ENCODE measurements around the gene RC3H2. TPM values are rescaled to one million over a fixed set of nuclear protein-coding genes. Genes with fewer than 3 reads are reported as not detected.

RC3H2 gene
- total RNA-seq, 1 experiment from 2014 or later, result 57.6 TPM

- no peak overlapping the region for H3K27ac ChIP-seq (ENCODE audit: low read length)
- no peaks in the 10 kb centered on the region for H3K27me3 ChIP-seq (ENCODE audit: control insufficient read depth, insufficient read depth, low read length)
- DNase-seq (ENCODE audit: low read depth, low spot score) (no peak), ATAC-seq (no peak)
- no peaks in the 10 kb centered on the region; the same call in 1 of the 2 replicates for H3K4me1 ChIP-seq (ENCODE audit: control insufficient read depth, insufficient read depth, low read length)
- intact Hi-C loops (cut with micrococcal nuclease; ENCODE audit: unreplicated experiment) (no loop called here), in situ Hi-C loops (cut with HindIII; ENCODE audit: low pct_unique_long_range_greater_than_20kb, low sequenced_read_pairs) (no loop called here)
- POLR2A ChIA-PET, result no interaction called here
- H3K9me3 ChIP-seq (ENCODE audit: control insufficient read depth, insufficient read depth, low read depth, low read length), result no peaks in the 10 kb centered on the region
- H3K36me3 ChIP-seq (ENCODE audit: control insufficient read depth, insufficient read depth, low read length), result peaks cover 9% of the 10 kb centered on the region
- CTCF ChIA-PET, result no interaction called here
- TF ChIP-seq REST (IDR thresholded peaks at IDR 0.05; ENCODE audit: insufficient read depth in 1 of 2, low read depth in 2 of 2, low read length in 1 of 2), result no peak
- TSS peak; percentile 22 for BruUV-seq (replicated peaks)
- H3K4me3 ChIP-seq (ENCODE audit: low read depth in 2 of 2, low read length in 2 of 2), result no peak overlapping the region
Measured at GRCh38 chr9:122900791-122901190, 4.4 kb downstream of the RC3H2 start.

GRCh38 chr9:122897969-122898368 lies 7.2 kb downstream of the RC3H2 start:
- CTCF ChIA-PET, result no interaction called here
- no peak for TF ChIP-seq POLR2AphosphoS5 (IDR thresholded peaks at IDR 0.05; ENCODE audit: low read depth, low read length)
- no peak for TF ChIP-seq REST (IDR thresholded peaks at IDR 0.05; ENCODE audit: insufficient read depth in 1 of 2, low read depth in 2 of 2, low read length in 1 of 2)
- Histone ChIP-seq H3K27ac (ENCODE audit: low read length) (no peak overlapping the region), H3K4me3 (ENCODE audit: low read depth in 2 of 2, low read length in 2 of 2) (no peak overlapping the region), H3K27me3 (ENCODE audit: control insufficient read depth, insufficient read depth, low read length) (no peaks in the 10 kb centered on the region), H3K36me3 (ENCODE audit: control insufficient read depth, insufficient read depth, low read length) (peaks cover 9% of the 10 kb centered on the region; the same call in 1 of the 2 replicates), H3K4me1 (ENCODE audit: control insufficient read depth, insufficient read depth, low read length) (no peaks in the 10 kb centered on the region; the same call in 1 of the 2 replicates), H3K9me3 (ENCODE audit: control insufficient read depth, insufficient read depth, low read depth, low read length) (no peaks in the 10 kb centered on the region)
- in situ Hi-C loops (cut with HindIII; ENCODE audit: low pct_unique_long_range_greater_than_20kb, low sequenced_read_pairs), result no loop called here
- DNase-seq (ENCODE audit: low read depth, low spot score), result no peak
- intact Hi-C loops (cut with micrococcal nuclease; ENCODE audit: unreplicated experiment), result no loop called here
- ATAC-seq, result no peak
- POLR2A ChIA-PET, result interaction anchor here (0.7 kb wide), 1 partner anchor 577 kb away, joined by 4 read pairs; no protein-coding TSS in a partner anchor
- TSS peak; percentile 4 for BruUV-seq (replicated peaks)

GRCh38 chr9:122888480-122888879 lies 16.7 kb downstream of the RC3H2 start:
- intact Hi-C loops (cut with micrococcal nuclease; ENCODE audit: unreplicated experiment) (no loop called here), in situ Hi-C loops (cut with HindIII; ENCODE audit: low pct_unique_long_range_greater_than_20kb, low sequenced_read_pairs) (no loop called here)
- H3K36me3 ChIP-seq (ENCODE audit: control insufficient read depth, insufficient read depth, low read length), result peaks cover 17% of the 10 kb centered on the region
- no peak for DNase-seq (ENCODE audit: low read depth, low spot score)
- BruUV-seq (replicated peaks), result TSS peak; percentile 26
- H3K4me1 ChIP-seq (ENCODE audit: control insufficient read depth, insufficient read depth, low read length), result no peaks in the 10 kb centered on the region
- TF ChIP-seq REST (IDR thresholded peaks at IDR 0.05; ENCODE audit: insufficient read depth in 1 of 2, low read depth in 2 of 2, low read length in 1 of 2) (no peak), CTCF (IDR thresholded peaks at IDR 0.05) (no peak), TCF7L2 (IDR thresholded peaks at IDR 0.05; ENCODE audit: low read depth, low read length) (no peak), SIN3A (IDR thresholded peaks at IDR 0.05; ENCODE audit: borderline replicate concordance, insufficient read depth, low read depth, low read length) (no peak), POLR2AphosphoS5 (IDR thresholded peaks at IDR 0.05; ENCODE audit: low read depth, low read length) (no peak)
- H3K9me3 ChIP-seq (ENCODE audit: control insufficient read depth, insufficient read depth, low read depth, low read length), result no peaks in the 10 kb centered on the region
- ATAC-seq, result no peak
- ChIA-PET CTCF (no interaction called here), POLR2A (no interaction called here)
- no peak overlapping the region for H3K4me3 ChIP-seq (ENCODE audit: low read depth in 2 of 2, low read length in 2 of 2)
- H3K27ac ChIP-seq (ENCODE audit: low read length), result no peak overlapping the region
- H3K27me3 ChIP-seq (ENCODE audit: control insufficient read depth, insufficient read depth, low read length), result no peaks in the 10 kb centered on the region

Data from Panc1 (cell line).